GM18498 (cell line): ENCODE data around the gene TOPBP1.
A peak's percentile ranks its signal among the peaks of the same experiment; 100 is the strongest.
"Not testable (repeated sequence)": the region's sequence is repeated elsewhere in the genome, so short reads cannot be mapped to it uniquely, and the experiment has no call there.

ENCODE experiments used
- ATAC-seq: cut with Tn5 transposase; IDR thresholded peaks from one replicate; pipeline ENCODE4 v1.9.1; 2021; ENCODE audit warnings: mild to moderate bottlenecking, moderate library complexity; ENCODE audit not compliant: unreplicated experiment

The TOPBP1 gene

DNA sequence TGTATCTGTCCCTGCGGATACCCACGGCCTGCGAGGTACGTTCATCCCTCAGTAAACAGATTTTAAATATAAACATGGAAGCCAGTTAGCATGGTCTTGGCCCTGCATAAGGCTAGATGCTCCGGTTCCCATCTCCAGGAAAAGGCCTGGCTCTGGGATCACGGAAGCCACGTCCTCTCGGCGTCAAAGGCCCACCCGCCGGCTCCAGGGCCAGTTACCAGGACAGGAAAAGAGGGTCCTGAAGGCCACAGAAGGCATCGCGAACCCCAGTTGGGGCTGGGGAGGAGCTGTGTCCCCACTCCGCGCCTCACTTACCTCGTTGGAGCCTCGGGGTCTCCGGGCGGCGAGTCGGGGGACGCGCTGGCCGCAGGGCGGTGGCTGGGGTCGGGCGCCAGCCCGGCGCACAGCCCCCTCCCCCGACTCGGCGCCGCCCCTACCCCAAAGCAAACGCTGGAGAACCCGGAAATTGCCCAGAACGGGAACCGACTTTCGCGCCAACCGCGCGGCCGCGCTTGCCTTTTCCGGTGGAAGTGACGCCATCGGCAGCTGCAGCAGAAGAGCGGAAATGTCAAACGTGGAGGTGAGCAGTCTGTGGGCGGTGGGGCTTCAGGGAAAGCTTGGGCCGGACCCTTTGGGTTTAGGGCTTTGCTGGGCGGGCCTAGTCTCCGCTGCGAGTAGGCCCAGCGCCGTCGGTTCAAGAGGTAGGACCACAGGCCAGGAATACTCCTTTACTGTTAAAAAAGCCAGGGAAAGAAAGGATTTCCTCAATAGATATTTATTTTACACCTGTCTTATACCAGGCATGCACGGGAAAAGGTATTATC lies at the start of gene TOPBP1:
TSS of gene TOPBP1 (minus strand) at position 488 of the 824 bp plus-strand sequence. CDS start 814 bp downstream, outside the sequence.
- peak; percentile 90 for ATAC-seq

DNA sequence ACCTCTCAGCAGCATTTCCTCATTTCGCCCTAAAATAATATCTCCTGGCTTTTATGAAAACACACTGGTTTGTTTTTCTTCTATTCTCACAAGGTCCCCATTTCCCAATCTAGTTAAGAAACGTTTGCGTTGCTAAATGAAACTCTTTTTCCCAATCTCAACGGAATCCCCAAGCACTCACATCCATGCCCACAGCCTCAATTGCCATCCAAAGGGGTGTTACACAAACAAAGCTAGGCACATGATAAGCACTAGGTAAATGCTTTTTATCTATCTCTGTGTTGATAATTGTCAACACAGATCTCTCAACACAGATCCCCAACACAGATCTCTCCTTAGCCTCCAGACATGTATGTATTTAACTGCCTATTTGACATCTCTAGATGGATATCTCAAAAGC lies 49.3 kb upstream of the TOPBP1 start:
- ATAC-seq, result no peak

- ATAC-seq, result no peak
Observed at GRCh38 chr3:133709139-133709750, 47.5 kb upstream of the TOPBP1 start.

- no peak for ATAC-seq
Observed at GRCh38 chr3:133706033-133706432, 44.3 kb upstream of the TOPBP1 start.

DNA sequence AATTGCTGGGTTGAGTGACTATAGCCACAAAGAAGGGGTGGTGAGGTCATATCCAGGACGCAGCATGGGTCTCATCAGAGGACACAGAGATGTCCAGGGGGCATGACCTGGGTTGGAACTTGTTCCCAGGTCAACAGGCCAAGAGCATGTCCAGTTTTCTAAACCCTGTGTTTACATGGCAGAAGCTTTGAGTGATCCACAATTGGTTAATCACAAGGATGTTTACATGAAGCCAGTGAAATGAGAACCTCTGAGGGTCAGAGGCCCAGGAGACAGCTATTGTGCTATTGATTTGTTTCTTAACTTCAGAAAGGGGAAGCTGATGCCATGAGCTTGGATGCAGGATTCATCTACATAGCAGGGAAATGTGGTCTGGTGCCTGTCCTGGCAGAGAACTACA lies 42.2 kb upstream of the TOPBP1 start:
- ATAC-seq, result no peak

GRCh38 chr3:133701435-133702358 lies 40.0 kb upstream of the TOPBP1 start:
- ATAC-seq, result no peak

DNA sequence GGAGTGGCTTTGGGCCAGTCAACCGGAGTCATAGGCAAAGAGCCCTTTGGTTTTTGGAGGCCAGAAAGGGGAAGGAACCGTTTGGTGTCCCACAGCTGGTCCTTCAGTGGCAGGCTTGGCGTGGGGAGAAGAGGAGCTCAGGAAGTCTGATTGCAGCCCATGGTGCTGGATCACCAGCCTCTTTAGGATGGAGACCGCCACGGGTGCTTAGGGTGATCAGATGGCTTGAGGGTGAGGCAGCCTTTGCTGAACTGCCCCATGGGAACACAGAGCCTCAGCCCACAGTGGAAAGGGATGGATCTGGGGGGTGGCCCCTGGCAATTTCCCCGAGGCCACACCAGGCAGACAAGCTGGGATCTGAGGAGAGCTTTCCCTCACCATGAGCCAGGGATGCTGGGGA lies 38.6 kb upstream of the TOPBP1 start:
- no peak for ATAC-seq

DNA sequence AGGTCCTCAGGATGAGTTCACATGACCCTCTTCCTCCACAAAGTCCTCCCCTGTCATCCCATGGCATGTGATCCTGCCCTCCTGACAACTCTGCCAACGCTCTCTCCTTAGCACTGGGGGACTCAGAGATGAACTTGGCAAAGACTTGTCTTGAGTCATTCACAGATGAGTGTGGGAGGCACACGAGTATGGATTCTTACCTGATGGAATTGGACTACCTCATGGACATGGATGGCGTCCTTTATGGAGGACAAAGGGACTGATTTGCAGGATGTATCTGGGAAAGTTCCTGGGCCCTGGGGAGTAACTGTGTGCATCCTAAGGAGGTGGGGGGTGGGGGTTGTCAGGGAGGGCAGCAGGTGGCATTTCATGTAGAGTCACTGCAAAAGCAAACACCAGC lies 38.2 kb upstream of the TOPBP1 start:
- ATAC-seq, result no peak

- no peak for ATAC-seq
Observed at GRCh38 chr3:133699467-133699866, 37.7 kb upstream of the TOPBP1 start.

DNA sequence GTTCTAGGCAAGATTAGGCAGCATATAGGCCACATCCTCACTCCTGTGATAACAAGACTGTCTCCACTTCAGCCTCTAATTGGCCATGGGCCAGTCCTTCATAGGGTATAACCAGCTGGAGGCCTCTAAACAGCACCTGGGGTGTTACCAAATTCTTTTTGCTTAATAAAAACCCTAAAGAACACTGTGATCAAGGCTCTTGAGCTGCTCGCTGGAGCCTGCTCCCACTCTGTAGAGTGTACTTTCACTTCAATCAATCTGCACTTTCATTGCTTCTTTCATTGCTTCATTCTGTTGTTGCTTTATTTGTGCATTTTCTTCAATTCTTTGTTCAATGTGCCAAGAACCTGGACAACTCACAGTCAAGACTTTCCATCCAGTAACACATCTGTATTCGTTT lies 36.2 kb upstream of the TOPBP1 start:
- no peak for ATAC-seq

DNA sequence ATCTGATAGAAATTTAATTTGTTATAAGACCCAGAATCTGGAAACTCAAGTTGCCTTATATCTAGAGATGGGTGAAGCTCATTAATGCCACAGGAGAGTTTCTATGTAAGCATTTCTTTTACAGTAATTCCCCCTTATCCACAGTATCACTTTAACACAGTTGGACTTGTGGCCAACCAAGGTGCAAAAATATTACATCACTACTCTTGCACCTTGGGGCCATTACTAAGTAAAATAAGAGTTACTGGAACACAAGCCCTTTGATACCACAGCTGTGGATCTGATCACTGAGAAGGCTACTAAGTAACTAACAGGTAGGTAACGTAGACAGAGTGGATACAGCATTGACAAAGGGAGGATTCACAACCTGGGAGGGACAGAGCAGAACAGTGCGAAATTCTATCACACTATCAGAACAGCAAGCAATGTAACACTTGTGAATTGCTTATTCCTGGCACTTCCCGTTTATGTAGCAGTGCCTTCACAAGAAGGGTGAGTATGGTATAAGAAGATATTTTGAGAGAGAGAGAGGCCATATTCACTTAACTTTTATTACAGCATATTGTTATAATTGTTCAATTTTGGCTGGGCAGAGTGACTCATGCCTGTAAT lies 33.9 kb upstream of the TOPBP1 start:
- ATAC-seq, result no peak

- no peak for ATAC-seq
Observed at GRCh38 chr3:133694288-133695268, 32.8 kb upstream of the TOPBP1 start.

DNA sequence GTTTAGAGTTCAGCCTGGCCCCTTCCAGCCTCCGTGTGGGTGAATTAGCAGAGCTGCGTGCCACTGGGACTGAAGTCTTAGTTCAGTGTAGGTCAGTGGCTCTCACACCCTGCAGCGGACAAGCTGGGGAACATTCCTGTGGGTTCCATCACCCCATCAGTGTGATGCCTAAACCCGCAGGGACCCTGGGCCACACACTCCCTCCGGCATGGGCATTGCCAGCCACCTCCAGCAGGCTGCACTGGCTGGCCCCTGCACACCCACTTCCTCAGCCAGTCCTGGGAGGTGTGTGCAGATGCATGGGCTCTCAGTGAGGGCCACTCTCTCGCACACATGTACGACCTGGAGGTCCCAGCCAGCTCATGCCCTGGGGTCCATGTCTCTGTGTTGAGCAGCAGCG lies 32.1 kb upstream of the TOPBP1 start:
- ATAC-seq, result no peak

DNA sequence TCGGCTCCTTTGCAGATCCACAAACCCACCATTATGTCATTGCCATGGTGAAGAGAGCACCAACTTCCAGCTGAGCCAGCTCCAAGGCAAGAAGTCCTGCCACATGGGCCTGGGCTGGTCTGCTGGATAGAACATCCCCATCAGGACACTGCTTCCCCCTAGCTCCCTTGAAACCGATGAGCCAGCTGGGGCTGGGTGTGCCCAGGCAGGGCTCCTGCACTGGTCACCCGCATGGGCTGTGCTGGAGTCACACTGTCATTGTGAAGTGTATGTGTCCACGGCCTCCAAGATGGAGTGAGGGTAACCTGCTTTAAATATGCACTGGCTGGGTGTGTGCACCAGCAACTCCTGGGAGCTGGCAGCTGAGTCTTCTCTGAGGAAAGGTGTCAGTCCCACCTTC lies 31.0 kb upstream of the TOPBP1 start:
- no peak for ATAC-seq

DNA sequence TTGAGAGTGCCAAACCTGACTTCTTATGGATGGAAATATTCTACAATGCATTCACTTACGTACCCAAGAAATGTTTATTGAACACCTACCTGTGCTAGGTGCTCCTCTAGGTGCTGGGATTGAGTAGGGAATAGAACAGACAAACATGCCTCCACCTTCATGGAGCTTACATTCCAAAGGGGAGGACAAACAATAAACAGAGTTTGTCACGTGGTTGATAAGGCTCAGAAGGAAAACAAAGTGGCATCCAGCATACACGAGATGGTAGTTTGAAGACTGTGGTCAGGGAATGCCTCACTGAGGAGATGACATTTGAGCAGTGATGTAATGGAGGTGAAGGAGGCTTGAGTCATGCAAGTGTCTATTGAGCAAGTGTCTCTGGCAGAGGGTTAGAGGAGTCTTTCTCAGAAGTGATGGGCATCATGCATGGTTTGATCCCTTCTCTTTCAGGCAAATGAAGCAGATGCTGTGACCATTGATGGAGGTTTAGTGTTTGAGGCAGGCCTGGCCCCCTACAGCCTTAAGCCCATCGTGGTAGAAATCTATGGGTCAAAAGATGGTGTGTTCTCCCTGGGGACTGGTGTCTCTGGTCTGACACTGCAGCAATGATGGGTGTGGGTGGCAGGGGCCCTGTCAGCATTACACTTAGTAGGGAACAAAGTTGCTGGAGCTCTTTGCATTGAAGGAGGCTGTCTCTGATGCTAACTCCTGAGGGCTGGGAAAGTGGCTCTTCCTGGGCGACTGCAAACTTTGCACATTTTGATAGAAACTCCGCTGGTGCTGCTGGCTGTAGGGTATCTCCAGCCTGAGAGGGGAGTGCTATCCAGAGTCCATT lies 29.7 kb upstream of the TOPBP1 start:
- no peak for ATAC-seq

DNA sequence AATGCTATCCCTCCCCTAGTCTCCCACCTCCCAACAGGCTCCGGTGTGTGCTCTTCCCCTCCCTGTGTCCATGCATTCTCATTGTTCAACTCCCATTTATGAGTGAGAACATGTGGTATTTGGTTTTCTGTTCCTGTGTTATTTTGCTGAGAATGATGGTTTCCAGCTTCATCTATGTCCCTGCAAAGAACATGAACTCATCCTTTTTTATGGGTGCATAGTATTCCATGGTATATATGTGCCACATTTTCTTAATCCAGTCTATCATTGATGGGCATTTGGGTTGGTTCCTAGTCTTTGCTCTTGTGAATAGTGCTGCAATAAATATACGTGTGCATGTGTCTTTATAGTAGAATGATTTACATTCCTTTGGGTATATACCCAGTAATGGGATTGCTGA lies 16.3 kb upstream of the TOPBP1 start:
- ATAC-seq, result not testable (repeated sequence)

DNA sequence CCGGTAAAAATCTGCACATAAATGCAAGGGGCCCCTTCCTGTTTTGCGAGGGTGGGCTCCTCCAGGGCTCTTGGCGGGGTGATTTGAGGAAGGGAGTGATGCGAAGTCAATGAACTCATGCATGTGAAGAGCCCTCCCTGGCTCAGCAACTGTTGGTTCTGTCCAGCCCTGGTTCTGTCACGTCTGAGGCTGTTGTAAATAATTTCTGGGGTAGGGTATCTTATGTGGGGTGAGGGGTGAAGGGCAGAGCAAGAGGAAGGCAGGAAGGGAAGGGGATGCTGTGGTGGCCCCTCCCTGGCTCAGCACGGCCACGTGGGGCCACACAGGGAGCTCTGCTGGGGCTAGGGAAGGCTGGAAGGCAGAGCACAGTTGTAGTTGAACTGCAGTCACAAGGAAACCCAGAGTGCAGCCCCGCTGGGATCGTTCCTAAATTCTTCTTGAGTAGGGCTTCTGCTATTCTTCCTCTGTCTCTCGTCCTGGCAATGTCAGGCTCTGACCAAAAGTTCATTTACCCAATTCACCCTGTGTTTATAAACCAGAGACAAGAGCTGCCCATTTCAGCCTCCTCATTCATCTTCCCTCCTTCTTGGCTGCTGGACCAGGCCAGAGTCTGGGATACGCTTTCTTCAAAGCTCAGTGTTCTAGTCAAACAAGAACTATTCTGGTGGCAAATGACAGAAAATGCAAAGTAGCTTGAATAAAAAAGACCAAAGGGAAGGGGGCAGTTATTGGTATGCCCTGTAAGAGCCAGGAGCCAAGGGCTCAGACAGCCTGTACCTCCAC lies 14.8 kb upstream of the TOPBP1 start:
- ATAC-seq, result no peak

GRCh38 chr3:133675631-133676335 lies 14.0 kb upstream of the TOPBP1 start:
- ATAC-seq, result no peak
